IMR-90 (cell line): ENCODE results near the gene MTMR3. TPM values are rescaled to one million over a fixed set of nuclear protein-coding genes. Genes with fewer than 3 reads are reported as not detected.

Experiments
- ATAC-seq: fragments of 200-7000 bp; cut with Tn5 transposase; 2 replicates; pipeline ENCODE4 v1.9.1; 2020; ENCODE audit warnings: low read depth, mild to moderate bottlenecking, moderate library complexity
- BruUV-seq: library from RNA; stranded (reverse); fragments of 400-500 nt; replicated peaks from 2 replicates; lab custom pipeline; 2021; lab: Mats Ljungman, UMichigan
- CTCF ChIA-PET: fragments of 300-600 bp; formaldehyde crosslinking; extraction: SDS; loops from one replicate; lab custom pipeline; 2021; ENCODE audit warnings: antibody characterized with exemption; lab: Yijun Ruan, JAX
- POLR2A ChIA-PET: fragments of 300-600 bp; sonication (Branson Sonifier 250); formaldehyde crosslinking; loops from one replicate; lab custom pipeline; 2022; ENCODE audit warnings: antibody characterized with exemption; ENCODE audit not compliant: unreplicated experiment; lab: Charles Lee
- DNase-seq: peaks from one replicate; pipeline ENCODE4 v3.0.0; 2013
- H2AFZ ChIP-seq: replicated peaks from 2 replicates; pipeline ENCODE3; 2013; ENCODE audit warnings: low read length, mild to moderate bottlenecking; ENCODE audit not compliant: poor library complexity
- H2AK5ac ChIP-seq: 2 replicates; pipeline ENCODE4 v1.6.1; 2013; ENCODE audit warnings: low read depth, low read length, inconsistent platforms
- H2AK9ac ChIP-seq: replicated peaks from 2 replicates; pipeline ENCODE3; 2013; ENCODE audit warnings: mild to moderate bottlenecking, low read depth, low read length, moderate library complexity; ENCODE audit not compliant: poor library complexity
- H2BK120ac ChIP-seq: 2 replicates; pipeline ENCODE4 v1.6.1; 2013; ENCODE audit warnings: low read depth, low read length, inconsistent platforms
- H2BK15ac ChIP-seq: 3 replicates; pipeline ENCODE4 v1.6.1; 2013; ENCODE audit warnings: low read depth, low read length, inconsistent platforms
- H2BK20ac ChIP-seq: 2 replicates; pipeline ENCODE4 v1.6.1; 2013; ENCODE audit warnings: low read depth, mild to moderate bottlenecking, inconsistent platforms, low read length, moderate library complexity
- H2BK5ac ChIP-seq: 2 replicates; pipeline ENCODE4 v1.6.1; 2013; ENCODE audit warnings: mild to moderate bottlenecking, low read depth, low read length, inconsistent platforms; ENCODE audit not compliant: poor library complexity, severe bottlenecking
- H3K14ac ChIP-seq: replicated peaks from 2 replicates; pipeline ENCODE4 v1.6.1; 2013; ENCODE audit warnings: low read depth, low read length, inconsistent platforms
- H3K18ac ChIP-seq: 2 replicates; pipeline ENCODE4 v1.6.1; 2013; ENCODE audit warnings: low read depth, low read length, control low read depth
- H3K23ac ChIP-seq: 2 replicates; pipeline ENCODE4 v1.6.1; 2013; ENCODE audit warnings: low read depth, low read length, inconsistent platforms
- H3K27ac ChIP-seq: 2 replicates; pipeline ENCODE4 v1.5.1; 2013; ENCODE audit warnings: mild to moderate bottlenecking, control low read depth, low read length; ENCODE audit not compliant: insufficient read depth
- H3K27me3 ChIP-seq: 2 replicates; pipeline ENCODE4 v1.6.1; 2013; ENCODE audit warnings: low read length; ENCODE audit not compliant: control insufficient read depth, insufficient read depth
- H3K36me3 ChIP-seq: 2 replicates; pipeline ENCODE4 v1.6.1; 2013; ENCODE audit warnings: low read length, mixed read lengths; ENCODE audit not compliant: control insufficient read depth, insufficient read depth
- H3K4ac ChIP-seq: 2 replicates; pipeline ENCODE4 v1.6.1; 2013; ENCODE audit warnings: low read depth, low read length, inconsistent platforms
- H3K4me1 ChIP-seq: 2 replicates; pipeline ENCODE4 v1.6.1; 2013; ENCODE audit warnings: low read length, mixed read lengths; ENCODE audit not compliant: control insufficient read depth, insufficient read depth
- H3K4me2 ChIP-seq: 2 replicates; pipeline ENCODE4 v1.6.1; 2013; ENCODE audit warnings: low read depth, mild to moderate bottlenecking, control low read depth, low read length, moderate library complexity
- H3K4me3 ChIP-seq: 2 replicates; pipeline ENCODE4 v1.5.1; 2013; ENCODE audit warnings: low read depth, mild to moderate bottlenecking, control low read depth, low read length, moderate library complexity; ENCODE audit not compliant: insufficient read depth
- H3K56ac ChIP-seq: 2 replicates; pipeline ENCODE4 v1.6.1; 2013; ENCODE audit warnings: low read length, inconsistent platforms; ENCODE audit not compliant: insufficient read depth; ENCODE audit errors: extremely low read depth
- H3K79me1 ChIP-seq, 2 experiments: 2 replicates each; pipeline ENCODE4 v1.6.1; 2013; ENCODE audit warnings: low read length in 2 of 2, inconsistent platforms in 1 of 2, low read depth in 1 of 2
- H3K9ac ChIP-seq: 2 replicates; pipeline ENCODE4 v1.6.1; 2013; ENCODE audit warnings: low read depth, low read length, control low read depth
- H3K9me1 ChIP-seq: 2 replicates; pipeline ENCODE4 v1.6.1; 2013; ENCODE audit warnings: low read length, inconsistent platforms; ENCODE audit not compliant: insufficient read depth
- H3K9me3 ChIP-seq: 2 replicates; pipeline ENCODE4 v1.6.1; 2013; ENCODE audit warnings: low read length; ENCODE audit not compliant: control insufficient read depth, insufficient read depth
- H4K20me1 ChIP-seq: 2 replicates; pipeline ENCODE4 v1.6.1; 2013; ENCODE audit warnings: low read length, inconsistent platforms; ENCODE audit not compliant: insufficient read depth
- H4K5ac ChIP-seq: 2 replicates; pipeline ENCODE4 v1.6.1; 2013; ENCODE audit warnings: mild to moderate bottlenecking, low read depth, low read length, control low read depth
- H4K8ac ChIP-seq, 2 experiments: 2 replicates each; pipeline ENCODE4 v1.6.1; 2013; ENCODE audit warnings: low read depth in 2 of 2, low read length in 2 of 2, control low read depth in 1 of 2, inconsistent platforms in 1 of 2
- H4K91ac ChIP-seq: 2 replicates; pipeline ENCODE4 v1.6.1; 2013; ENCODE audit warnings: low read depth, low read length, inconsistent platforms; ENCODE audit not compliant: insufficient read depth
- BHLHE40 ChIP-seq: fragments of 150-350 bp; IDR thresholded peaks from 2 replicates; pipeline ENCODE4 v1.6.1; 2016; ENCODE audit warnings: mild to moderate bottlenecking, low read depth, low read length
- CEBPB ChIP-seq: IDR thresholded peaks from 2 replicates; pipeline ENCODE4 v1.6.1; 2012; ENCODE audit warnings: low read depth, low read length, improper control_type of control experiment
- CHD1 ChIP-seq: IDR thresholded peaks from 2 replicates; pipeline ENCODE4 v1.6.1; 2012; ENCODE audit warnings: low read depth, low read length, improper control_type of control experiment
- ELK1 ChIP-seq: fragments of 150-350 bp; IDR thresholded peaks from 2 replicates; pipeline ENCODE4 v1.6.1; 2016; ENCODE audit warnings: low read depth, mild to moderate bottlenecking, low read length, moderate library complexity, borderline replicate concordance
- FOS ChIP-seq: fragments of 150-350 bp; IDR thresholded peaks from 2 replicates; pipeline ENCODE4 v1.6.1; 2016; ENCODE audit warnings: low read depth, low read length
- MAFK ChIP-seq: IDR thresholded peaks from 2 replicates; pipeline ENCODE4 v1.6.1; 2012; ENCODE audit warnings: low read depth, low read length, improper control_type of control experiment
- MAZ ChIP-seq: IDR thresholded peaks from 2 replicates; pipeline ENCODE4 v1.6.1; 2012; ENCODE audit warnings: low read depth, mild to moderate bottlenecking, low read length, improper control_type of control experiment, moderate library complexity, borderline replicate concordance
- MXI1 ChIP-seq: IDR thresholded peaks from 2 replicates; pipeline ENCODE4 v1.6.1; 2012; ENCODE audit warnings: low read depth, mild to moderate bottlenecking, low read length, moderate library complexity, borderline replicate concordance
- NFE2L2 ChIP-seq: fragments of 150-350 bp; IDR thresholded peaks from 2 replicates; pipeline ENCODE4 v1.6.1; 2016; ENCODE audit warnings: low read depth, mild to moderate bottlenecking, low read length
- POLR2A ChIP-seq: IDR thresholded peaks from 2 replicates; pipeline ENCODE4 v1.6.1; 2012; ENCODE audit warnings: mild to moderate bottlenecking, low read depth, low read length
- RAD21 ChIP-seq: IDR thresholded peaks from 2 replicates; pipeline ENCODE4 v1.6.1; 2012; ENCODE audit warnings: low read length, improper control_type of control experiment
- RCOR1 ChIP-seq: IDR thresholded peaks from 2 replicates; pipeline ENCODE4 v1.6.1; 2012; ENCODE audit warnings: mild to moderate bottlenecking, low read length, improper control_type of control experiment; ENCODE audit not compliant: insufficient replicate concordance
- RFX5 ChIP-seq: IDR thresholded peaks from 2 replicates; pipeline ENCODE4 v1.8.0; 2012; ENCODE audit warnings: low read depth, mild to moderate bottlenecking, low read length, moderate library complexity
- SMC3 ChIP-seq: fragments of 150-350 bp; IDR thresholded peaks from 2 replicates; pipeline ENCODE4 v1.6.1; 2016; ENCODE audit warnings: low read depth, mild to moderate bottlenecking, antibody characterized with exemption, low read length, moderate library complexity
- USF2 ChIP-seq: fragments of 150-350 bp; IDR thresholded peaks from 2 replicates; pipeline ENCODE4 v1.6.1; 2017; ENCODE audit warnings: mild to moderate bottlenecking, antibody characterized with exemption, low read length, low read depth
- WGBS, 2 experiments: methylation state at CpG; one replicate each; pipeline versions ENCODE4 v1.1.5 to v1.1.7; 2013; ENCODE audit warnings: missing lambda C conversion rate in 2 of 2; ENCODE audit not compliant: insufficient read length in 1 of 2; ENCODE audit errors: extremely low coverage in 2 of 2; 5-methylcytosine and 5-hydroxymethylcytosine counted together
- dilution Hi-C: fragments of 300-500 bp; cut with HindIII; formaldehyde crosslinking; loops from one replicate; pipeline ENCODE4 v1.14.3; 2018; ENCODE audit warnings: low sequenced_read_pairs; ENCODE audit not compliant: unreplicated experiment
- in situ Hi-C: fragments of 300-500 bp; cut with MboI; formaldehyde crosslinking; loops from 3 replicates; pipeline ENCODE4 v1.14.3; 2019; ENCODE audit warnings: low sequenced_read_pairs, inconsistent platforms, mixed read lengths
- intact Hi-C: fragments of 100-400 bp; cut with micrococcal nuclease; formaldehyde crosslinking; loops from 2 replicates; pipeline ENCODE4 v1.10.0; 2022
- polyA plus RNA-seq, 3 experiments: library from polyadenylated mRNA; depleted of rRNA; stranded (reverse); fragments of >200 nt; gene quantifications; 2 replicates each; pipeline ENCODE4 v1.2.3, GENCODE V29; 2012; ENCODE audit warnings: low replicate concordance in 1 of 3
- total RNA-seq: library from RNA; depleted of rRNA; stranded (reverse); fragments of >200 nt; gene quantifications from 2 replicates; pipeline ENCODE4 v1.2.3, GENCODE V29; 2012
- TF ChIP-seq, protein P1 (sequence below): conservative IDR thresholded peaks from 2 replicates; pipeline ENCODE4 v1.5.1; 2012; ENCODE audit warnings: mild to moderate bottlenecking, low read depth, low read length, improper control_type of control experiment

Gene MTMR3
- total and polyA plus RNA-seq, 2 of the 4 experiments (the other 2 are of a cell fraction), result 21.3 to 29.4 TPM

DNA sequence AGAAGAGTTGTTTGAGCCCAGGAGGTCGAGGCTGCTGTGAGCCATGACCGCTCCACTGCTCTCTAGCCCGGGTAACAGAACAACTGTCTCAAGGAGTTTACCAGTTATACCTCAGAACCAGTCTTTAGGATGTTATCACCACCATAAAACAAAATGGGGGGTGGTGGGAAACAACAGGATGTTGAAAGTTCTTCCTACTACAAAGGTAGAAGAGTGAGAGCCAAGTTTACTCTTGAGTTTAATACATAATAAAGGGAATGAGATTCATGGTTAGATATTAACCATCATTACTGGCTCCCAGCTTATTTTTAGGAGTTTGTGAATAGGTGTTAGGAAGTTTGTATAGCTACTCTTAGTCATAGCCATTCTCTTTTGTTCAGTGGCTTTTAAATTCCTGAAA, 118.5 kb downstream of the MTMR3 start:
- POLR2A ChIA-PET, result no interaction called here
- in situ Hi-C loops, result loop anchor here (10.0 kb wide), 1 partner anchor 367 kb away; no protein-coding TSS in a partner anchor
- no CpG with 5 or more reads among the region's 3 CpGs for WGBS, 2 experiments

More for the DNA sequence above, 118.5 kb downstream of the MTMR3 start:
- Histone ChIP-seq H3K18ac (no peak overlapping the region), H4K20me1 (peaks cover 12% of the 10 kb centered on the region; the same call in 1 of the 2 replicates), H3K4me2 (no peak overlapping the region), H3K79me1 (peaks cover 4 to 24% of the 10 kb centered on the region in 2 experiments; a peak in 2 of 4 replicates), H3K56ac (no peak overlapping the region), H3K4me3 (no peak overlapping the region), H4K91ac (no peak overlapping the region), H2BK20ac (no peak overlapping the region), H3K36me3 (peaks cover 10% of the 10 kb centered on the region), H2AFZ (no peak overlapping the region), H4K8ac (no peak overlapping the region), H3K27ac (no peak overlapping the region), H2AK9ac (no peak overlapping the region), H3K4ac (no peak overlapping the region), H2BK5ac (no peak overlapping the region), H3K4me1 (peaks cover 7% of the 10 kb centered on the region), H2BK120ac (no peak overlapping the region), H3K27me3 (no peaks in the 10 kb centered on the region), H3K9me3 (no peaks in the 10 kb centered on the region), H2AK5ac (0 out of 2 replicates have a peak overlapping the region, but pooled peaks have one; percentile 8), H3K23ac (no peak overlapping the region), H2BK15ac (no peak overlapping the region), H3K9me1 (peaks cover 4% of the 10 kb centered on the region; the same call in 1 of the 2 replicates), H3K9ac (no peak overlapping the region), H4K5ac (no peak overlapping the region), H3K14ac (no peak overlapping the region)
- TF ChIP-seq RAD21, result no peak
- no peak for TF ChIP-seq USF2
- no peak for TF ChIP-seq CHD1
- TF ChIP-seq MAZ, result no peak
- TF ChIP-seq NFE2L2, result no peak
- TF ChIP-seq POLR2A, result no peak
- TF ChIP-seq MAFK, result no peak
- TF ChIP-seq BHLHE40, result no peak
- no peak for TF ChIP-seq CEBPB
- no peak for TF ChIP-seq SMC3
- TF ChIP-seq, protein P1, sequence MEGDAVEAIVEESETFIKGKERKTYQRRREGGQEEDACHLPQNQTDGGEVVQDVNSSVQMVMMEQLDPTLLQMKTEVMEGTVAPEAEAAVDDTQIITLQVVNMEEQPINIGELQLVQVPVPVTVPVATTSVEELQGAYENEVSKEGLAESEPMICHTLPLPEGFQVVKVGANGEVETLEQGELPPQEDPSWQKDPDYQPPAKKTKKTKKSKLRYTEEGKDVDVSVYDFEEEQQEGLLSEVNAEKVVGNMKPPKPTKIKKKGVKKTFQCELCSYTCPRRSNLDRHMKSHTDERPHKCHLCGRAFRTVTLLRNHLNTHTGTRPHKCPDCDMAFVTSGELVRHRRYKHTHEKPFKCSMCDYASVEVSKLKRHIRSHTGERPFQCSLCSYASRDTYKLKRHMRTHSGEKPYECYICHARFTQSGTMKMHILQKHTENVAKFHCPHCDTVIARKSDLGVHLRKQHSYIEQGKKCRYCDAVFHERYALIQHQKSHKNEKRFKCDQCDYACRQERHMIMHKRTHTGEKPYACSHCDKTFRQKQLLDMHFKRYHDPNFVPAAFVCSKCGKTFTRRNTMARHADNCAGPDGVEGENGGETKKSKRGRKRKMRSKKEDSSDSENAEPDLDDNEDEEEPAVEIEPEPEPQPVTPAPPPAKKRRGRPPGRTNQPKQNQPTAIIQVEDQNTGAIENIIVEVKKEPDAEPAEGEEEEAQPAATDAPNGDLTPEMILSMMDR, result no peak
- no peak for TF ChIP-seq MXI1
- TF ChIP-seq FOS, result no peak
- no peak for TF ChIP-seq ELK1
- no peak for TF ChIP-seq RFX5
- TF ChIP-seq RCOR1, result no peak
- DNase-seq (no peak), ATAC-seq (no peak)
- intact Hi-C loops (no loop called here), dilution Hi-C loops (no loop called here)
- CTCF ChIA-PET, result no interaction called here
- no TSS peak for BruUV-seq
